GM12878 (cell line): Measurements from ENCODE around the gene IZUMO1. TPM values are rescaled to one million over a fixed set of nuclear protein-coding genes. Genes with fewer than 3 reads are reported as not detected.

Experiments used
- ATAC-seq: fragments of 200-7000 bp; cut with Tn5 transposase; 3 replicates; pipeline ENCODE4 v1.9.1; 2020; ENCODE audit warnings: mild to moderate bottlenecking, moderate library complexity
- BruUV-seq: library from RNA; stranded (reverse); fragments of 400-500 nt; replicated peaks from 2 replicates; lab custom pipeline; 2021; lab: Mats Ljungman, UMichigan
- CTCF ChIA-PET: fragments of 300-600 bp; sonication (Branson Sonifier 250); formaldehyde crosslinking; extraction: SDS; loops from one replicate; lab custom pipeline; 2021; ENCODE audit warnings: inconsistent platforms; lab: Yijun Ruan, JAX
- POLR2A ChIA-PET: fragments of 350-600 bp; formaldehyde crosslinking; extraction: SDS; loops from one replicate; lab custom pipeline; 2021; ENCODE audit warnings: inconsistent platforms; lab: Charles Lee
- RAD21 ChIA-PET: fragments of 300-600 bp; sonication (Branson Sonifier 250); formaldehyde crosslinking; loops from one replicate; lab custom pipeline; 2023; ENCODE audit warnings: antibody characterized with exemption; ENCODE audit not compliant: unreplicated experiment; lab: Charles Lee
- SMC1A ChIA-PET: fragments of 300-600 bp; sonication (Branson Sonifier 250); formaldehyde crosslinking; loops from one replicate; lab custom pipeline; 2023; ENCODE audit not compliant: unreplicated experiment, uncharacterized antibody; lab: Charles Lee
- DNase-seq: peaks from one replicate; pipeline ENCODE4 v3.0.0-alpha.2; 2011; ENCODE audit warnings: low read depth, low spot score
- FAIRE-seq: peaks from 3 replicates; lab custom pipeline; 2011; peaks lifted over from hg19 to GRCh38; lab: Jason Lieb, UNC
- H2AFZ ChIP-seq: 2 replicates; pipeline ENCODE4 v1.6.0; 2011; ENCODE audit warnings: low read depth, low read length, control low read depth; ENCODE audit not compliant: control insufficient read depth
- H3K27ac ChIP-seq: 2 replicates; pipeline ENCODE4 v1.5.1; 2011; ENCODE audit warnings: control low read depth; ENCODE audit not compliant: control insufficient read depth, insufficient read depth
- H3K27me3 ChIP-seq, 2 experiments: replicated peaks in 1 of 2; 2 replicates each; pipeline versions ENCODE4 v1.6.0 to v1.6.1; 2011; ENCODE audit warnings: low read length in 1 of 2; ENCODE audit not compliant: control insufficient read depth in 2 of 2, insufficient read depth in 2 of 2
- H3K36me3 ChIP-seq, 2 experiments: 2 replicates each; pipeline ENCODE4 v1.5.1; 2011; ENCODE audit warnings: low read length in 1 of 2; ENCODE audit not compliant: control insufficient read depth in 2 of 2, insufficient read depth in 2 of 2
- H3K4me1 ChIP-seq: 2 replicates; pipeline ENCODE4 v1.6.1; 2011; ENCODE audit warnings: mild to moderate bottlenecking, low read length, moderate library complexity, mixed read lengths; ENCODE audit not compliant: control insufficient read depth, insufficient read depth
- H3K4me2 ChIP-seq: 2 replicates; pipeline ENCODE4 v1.6.0; 2011; ENCODE audit warnings: control low read depth; ENCODE audit not compliant: control insufficient read depth, insufficient read depth
- H3K4me3 ChIP-seq: fragments of 200-600 bp; sonication (generic); 2 replicates; pipeline ENCODE4 v1.5.1; 2016
- H3K79me2 ChIP-seq: 2 replicates; pipeline ENCODE4 v1.6.0; 2011; ENCODE audit warnings: low read length; ENCODE audit not compliant: control insufficient read depth, insufficient read depth
- H3K9ac ChIP-seq: 2 replicates; pipeline ENCODE4 v1.8.0; 2011; ENCODE audit warnings: low read length, control low read depth, mixed read lengths; ENCODE audit not compliant: control insufficient read depth, insufficient read depth
- H3K9me3 ChIP-seq: replicated peaks from 3 replicates; pipeline ENCODE4 v1.5.1; 2011; ENCODE audit warnings: mild to moderate bottlenecking, low read length; ENCODE audit not compliant: control insufficient read depth, insufficient read depth
- H4K20me1 ChIP-seq: 2 replicates; pipeline ENCODE4 v1.6.0; 2011; ENCODE audit not compliant: control insufficient read depth, insufficient read depth
- ZNF24 ChIP-seq: fragments of 450-650 bp; IDR thresholded peaks from 2 replicates; pipeline ENCODE4 v1.6.1; 2017; ENCODE audit warnings: antibody characterized with exemption, mild to moderate bottlenecking
- ZNF622 ChIP-seq: fragments of 450-650 bp; IDR thresholded peaks from 2 replicates; pipeline ENCODE4 v1.6.1; 2017; ENCODE audit warnings: mild to moderate bottlenecking, inconsistent platforms
- WGBS: methylation state at CpG from one replicate; pipeline ENCODE4 v1.1.6; 2016; ENCODE audit warnings: low lambda C conversion rate; ENCODE audit not compliant: insufficient replicate concordance, insufficient coverage; ENCODE audit errors: missing lambda C conversion rate; 5-methylcytosine and 5-hydroxymethylcytosine counted together
- in situ Hi-C: fragments of 300-500 bp; cut with MboI; formaldehyde crosslinking; loops from 9 replicates; pipeline ENCODE4 v1.14.3; 2018; ENCODE audit warnings: mixed read lengths
- intact Hi-C: fragments of 100-400 bp; cut with micrococcal nuclease; formaldehyde crosslinking; loops from one replicate; pipeline ENCODE4 v1.14.2; 2022; ENCODE audit not compliant: unreplicated experiment
- polyA plus RNA-seq, 11 experiments: library from polyadenylated mRNA; depleted of rRNA in 4 of 11; unstranded in 6 of 11; stranded (reverse) in 5 of 11; fragments of >200 nt; fragmentation: Nextera tagmentation in 4 of 11; fragmentation: Illumina TruSeq in 1 of 11; extraction: Ambion mirVana in 4 of 11; extraction: Trizol in 1 of 11; gene quantifications; 1 replicate in 1 of 11; 2 replicates in 10 of 11; pipeline versions ENCODE4 v1.2.1 to v1.2.3, GENCODE V29; 2011 to 2016; ENCODE audit warnings: inconsistent platforms in 2 of 11, missing spikeins in 2 of 11, low read depth in 1 of 11
- total RNA-seq, 4 experiments: library from RNA; depleted of rRNA in 3 of 4; stranded (reverse); fragments of >200 nt in 3 of 4; fragmentation: Illumina TruSeq in 1 of 4; extraction: Trizol in 1 of 4; gene quantifications; 2 replicates each; pipeline versions ENCODE4 v1.2.1 to v1.2.3, GENCODE V29; 2013 to 2021
- TF ChIP-seq, protein P1 (sequence below): fragments of 450-650 bp; formaldehyde crosslinking; IDR thresholded peaks from 2 replicates; pipeline ENCODE4 v1.4.0; 2022; ENCODE audit warnings: mild to moderate bottlenecking, moderate library complexity
- TF ChIP-seq, protein P2 (sequence below): IDR thresholded peaks from 2 replicates; pipeline ENCODE4 v1.6.1; 2012; ENCODE audit warnings: mild to moderate bottlenecking, low read depth, low read length
- TF ChIP-seq, protein P3 (sequence below): fragments of 450-650 bp; IDR thresholded peaks from 2 replicates; pipeline ENCODE4 v1.6.1; 2014; ENCODE audit warnings: mild to moderate bottlenecking
- TF ChIP-seq, protein P4 (sequence below): fragments of 450-650 bp; IDR thresholded peaks from 2 replicates; pipeline ENCODE4 v1.6.1; 2016; ENCODE audit warnings: mild to moderate bottlenecking

The IZUMO1 gene
- total and polyA plus RNA-seq, 10 of the 15 experiments (the other 5 are each of a cell fraction or from before 2014, with no cell fraction given): not detected

DNA sequence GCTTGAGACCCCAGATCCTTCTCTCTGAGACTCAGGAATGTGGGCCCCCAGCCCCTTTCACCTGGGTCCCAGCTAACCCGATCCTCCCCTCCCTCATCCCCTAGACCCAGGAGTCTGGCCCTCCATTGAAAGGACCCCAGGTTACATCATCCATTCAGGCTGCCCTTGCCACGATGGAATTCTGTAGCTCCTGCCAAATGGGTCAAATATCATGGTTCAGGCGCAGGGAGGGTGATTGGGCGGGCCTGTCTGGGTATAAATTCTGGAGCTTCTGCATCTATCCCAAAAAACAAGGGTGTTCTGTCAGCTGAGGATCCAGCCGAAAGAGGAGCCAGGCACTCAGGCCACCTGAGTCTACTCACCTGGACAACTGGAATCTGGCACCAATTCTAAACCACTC, 9.1 kb upstream of the IZUMO1 start:
- RAD21 ChIA-PET: interaction anchor here (1.1 kb wide), 1 partner anchor 12 kb away, joined by 3 read pairs; no protein-coding TSS in a partner anchor
- Histone ChIP-seq H3K27me3 (peaks cover 2 to 6% of the 10 kb centered on the region in 2 experiments; a peak in 3 of 4 replicates), H3K27ac (no peak overlapping the region), H3K4me2 (no peak overlapping the region), H2AFZ (no peak overlapping the region), H3K9ac (no peak overlapping the region), H3K79me2 (no peaks in the 10 kb centered on the region)
- 24% methylated on average over 4 of the region's 5 CpGs for WGBS
- DNase-seq (no peak), ATAC-seq (no peak)
- CTCF ChIA-PET: no interaction called here
- intact Hi-C loops: no loop called here
- SMC1A ChIA-PET: no interaction called here
- TF ChIP-seq, protein P1, sequence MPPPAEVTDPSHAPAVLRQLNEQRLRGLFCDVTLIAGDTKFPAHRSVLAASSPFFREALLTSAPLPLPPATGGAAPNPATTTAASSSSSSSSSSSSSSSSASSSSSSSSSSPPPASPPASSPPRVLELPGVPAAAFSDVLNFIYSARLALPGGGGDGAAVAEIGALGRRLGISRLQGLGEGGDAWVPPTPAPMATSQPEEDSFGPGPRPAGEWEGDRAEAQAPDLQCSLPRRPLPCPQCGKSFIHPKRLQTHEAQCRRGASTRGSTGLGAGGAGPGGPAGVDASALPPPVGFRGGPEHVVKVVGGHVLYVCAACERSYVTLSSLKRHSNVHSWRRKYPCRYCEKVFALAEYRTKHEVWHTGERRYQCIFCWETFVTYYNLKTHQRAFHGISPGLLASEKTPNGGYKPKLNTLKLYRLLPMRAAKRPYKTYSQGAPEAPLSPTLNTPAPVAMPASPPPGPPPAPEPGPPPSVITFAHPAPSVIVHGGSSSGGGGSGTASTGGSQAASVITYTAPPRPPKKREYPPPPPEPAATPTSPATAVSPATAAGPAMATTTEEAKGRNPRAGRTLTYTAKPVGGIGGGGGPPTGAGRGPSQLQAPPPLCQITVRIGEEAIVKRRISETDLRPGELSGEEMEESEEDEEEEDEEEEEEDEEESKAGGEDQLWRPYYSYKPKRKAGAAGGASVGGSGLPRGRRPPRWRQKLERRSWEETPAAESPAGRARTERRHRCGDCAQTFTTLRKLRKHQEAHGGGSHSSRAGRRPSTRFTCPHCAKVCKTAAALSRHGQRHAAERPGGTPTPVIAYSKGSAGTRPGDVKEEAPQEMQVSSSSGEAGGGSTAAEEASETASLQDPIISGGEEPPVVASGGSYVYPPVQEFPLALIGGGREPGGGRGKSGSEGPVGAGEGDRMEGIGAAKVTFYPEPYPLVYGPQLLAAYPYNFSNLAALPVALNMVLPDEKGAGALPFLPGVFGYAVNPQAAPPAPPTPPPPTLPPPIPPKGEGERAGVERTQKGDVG: no peak
- TF ChIP-seq, protein P2, sequence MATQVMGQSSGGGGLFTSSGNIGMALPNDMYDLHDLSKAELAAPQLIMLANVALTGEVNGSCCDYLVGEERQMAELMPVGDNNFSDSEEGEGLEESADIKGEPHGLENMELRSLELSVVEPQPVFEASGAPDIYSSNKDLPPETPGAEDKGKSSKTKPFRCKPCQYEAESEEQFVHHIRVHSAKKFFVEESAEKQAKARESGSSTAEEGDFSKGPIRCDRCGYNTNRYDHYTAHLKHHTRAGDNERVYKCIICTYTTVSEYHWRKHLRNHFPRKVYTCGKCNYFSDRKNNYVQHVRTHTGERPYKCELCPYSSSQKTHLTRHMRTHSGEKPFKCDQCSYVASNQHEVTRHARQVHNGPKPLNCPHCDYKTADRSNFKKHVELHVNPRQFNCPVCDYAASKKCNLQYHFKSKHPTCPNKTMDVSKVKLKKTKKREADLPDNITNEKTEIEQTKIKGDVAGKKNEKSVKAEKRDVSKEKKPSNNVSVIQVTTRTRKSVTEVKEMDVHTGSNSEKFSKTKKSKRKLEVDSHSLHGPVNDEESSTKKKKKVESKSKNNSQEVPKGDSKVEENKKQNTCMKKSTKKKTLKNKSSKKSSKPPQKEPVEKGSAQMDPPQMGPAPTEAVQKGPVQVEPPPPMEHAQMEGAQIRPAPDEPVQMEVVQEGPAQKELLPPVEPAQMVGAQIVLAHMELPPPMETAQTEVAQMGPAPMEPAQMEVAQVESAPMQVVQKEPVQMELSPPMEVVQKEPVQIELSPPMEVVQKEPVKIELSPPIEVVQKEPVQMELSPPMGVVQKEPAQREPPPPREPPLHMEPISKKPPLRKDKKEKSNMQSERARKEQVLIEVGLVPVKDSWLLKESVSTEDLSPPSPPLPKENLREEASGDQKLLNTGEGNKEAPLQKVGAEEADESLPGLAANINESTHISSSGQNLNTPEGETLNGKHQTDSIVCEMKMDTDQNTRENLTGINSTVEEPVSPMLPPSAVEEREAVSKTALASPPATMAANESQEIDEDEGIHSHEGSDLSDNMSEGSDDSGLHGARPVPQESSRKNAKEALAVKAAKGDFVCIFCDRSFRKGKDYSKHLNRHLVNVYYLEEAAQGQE: no peak
- TF ChIP-seq, protein P3, sequence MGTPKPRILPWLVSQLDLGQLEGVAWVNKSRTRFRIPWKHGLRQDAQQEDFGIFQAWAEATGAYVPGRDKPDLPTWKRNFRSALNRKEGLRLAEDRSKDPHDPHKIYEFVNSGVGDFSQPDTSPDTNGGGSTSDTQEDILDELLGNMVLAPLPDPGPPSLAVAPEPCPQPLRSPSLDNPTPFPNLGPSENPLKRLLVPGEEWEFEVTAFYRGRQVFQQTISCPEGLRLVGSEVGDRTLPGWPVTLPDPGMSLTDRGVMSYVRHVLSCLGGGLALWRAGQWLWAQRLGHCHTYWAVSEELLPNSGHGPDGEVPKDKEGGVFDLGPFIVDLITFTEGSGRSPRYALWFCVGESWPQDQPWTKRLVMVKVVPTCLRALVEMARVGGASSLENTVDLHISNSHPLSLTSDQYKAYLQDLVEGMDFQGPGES: no peak
- TF ChIP-seq, protein P4, sequence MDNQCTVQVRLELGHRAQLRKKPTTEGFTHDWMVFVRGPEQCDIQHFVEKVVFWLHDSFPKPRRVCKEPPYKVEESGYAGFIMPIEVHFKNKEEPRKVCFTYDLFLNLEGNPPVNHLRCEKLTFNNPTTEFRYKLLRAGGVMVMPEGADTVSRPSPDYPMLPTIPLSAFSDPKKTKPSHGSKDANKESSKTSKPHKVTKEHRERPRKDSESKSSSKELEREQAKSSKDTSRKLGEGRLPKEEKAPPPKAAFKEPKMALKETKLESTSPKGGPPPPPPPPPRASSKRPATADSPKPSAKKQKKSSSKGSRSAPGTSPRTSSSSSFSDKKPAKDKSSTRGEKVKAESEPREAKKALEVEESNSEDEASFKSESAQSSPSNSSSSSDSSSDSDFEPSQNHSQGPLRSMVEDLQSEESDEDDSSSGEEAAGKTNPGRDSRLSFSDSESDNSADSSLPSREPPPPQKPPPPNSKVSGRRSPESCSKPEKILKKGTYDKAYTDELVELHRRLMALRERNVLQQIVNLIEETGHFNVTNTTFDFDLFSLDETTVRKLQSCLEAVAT: no peak
- TF ChIP-seq ZNF622 (no peak), ZNF24 (no peak)
- TF ChIP-seq, all 136 proteins: peak for 0
- no peak for FAIRE-seq
- Histone ChIP-seq H3K9me3 (no peaks in the 10 kb centered on the region), H4K20me1 (no peaks in the 10 kb centered on the region), H3K4me1 (no peaks in the 10 kb centered on the region), H3K36me3 (no peaks in the 10 kb centered on the region), H3K4me3 (no peak overlapping the region)
- POLR2A ChIA-PET: no interaction called here
- BruUV-seq: no TSS peak
- in situ Hi-C loops: no loop called here
